Ascending aorta (tissue), 2 donors: ENCODE results near the gene BRWD1. TPM values are rescaled to one million over a fixed set of nuclear protein-coding genes. Genes with fewer than 3 reads are reported as not detected.
A peak's percentile ranks its signal among the peaks of the same experiment; 100 is the strongest.

Experiments
- DNase-seq, 2 donors: peaks; one replicate each; pipeline ENCODE4 v3.0.0-alpha.2; 2019; ENCODE audit warnings: low spot score in 2 of 2
- H3K27ac ChIP-seq, 2 donors: fragments of 200-600 bp; sonication (generic); one replicate each; pipeline ENCODE4 v1.5.1; 2016 to 2017; ENCODE audit warnings: mild to moderate bottlenecking in 1 of 2
- H3K27me3 ChIP-seq: fragments of 200-600 bp; sonication (generic); one replicate; pipeline ENCODE4 v1.5.1; 2017
- H3K36me3 ChIP-seq, 2 donors: fragments of 200-600 bp; sonication (generic); one replicate each; pipeline ENCODE4 v1.5.1; 2016
- H3K4me1 ChIP-seq, 2 donors: fragments of 200-600 bp; sonication (generic); one replicate each; pipeline ENCODE4 v1.5.1; 2016 to 2017; ENCODE audit warnings: mild to moderate bottlenecking in 1 of 2
- H3K4me3 ChIP-seq, 2 donors: fragments of 200-600 bp; sonication (generic); one replicate each; pipeline ENCODE4 v1.5.1; 2016 to 2017; ENCODE audit warnings: mild to moderate bottlenecking in 1 of 2
- H3K9me3 ChIP-seq, 2 donors: fragments of 200-600 bp; sonication (generic); one replicate each; pipeline ENCODE4 v1.5.1; 2016
- intact Hi-C: fragments of 100-400 bp; cut with DNase I; formaldehyde crosslinking; loops from one replicate; pipeline ENCODE4 v1.15.1; 2023
- total RNA-seq: library from RNA; depleted of rRNA; stranded (reverse); fragments of >200 nt; gene quantifications from one replicate; pipeline ENCODE4 v1.1.0, GENCODE V29; 2016
- TF ChIP-seq, protein P1 (sequence below), 3 experiments: fragments of 200-600 bp in 2 of 3; fragments of 450-650 bp in 1 of 3; sonication (generic) in 2 of 3; IDR thresholded peaks; one replicate each; pipeline ENCODE4 v1.5.1; 2016 to 2019; ENCODE audit warnings: antibody characterized with exemption in 3 of 3, mild to moderate bottlenecking in 1 of 3, moderate library complexity in 1 of 3

Gene BRWD1
- total RNA-seq, 1 donor from 2014 or later, result 15.4 TPM

DNA sequence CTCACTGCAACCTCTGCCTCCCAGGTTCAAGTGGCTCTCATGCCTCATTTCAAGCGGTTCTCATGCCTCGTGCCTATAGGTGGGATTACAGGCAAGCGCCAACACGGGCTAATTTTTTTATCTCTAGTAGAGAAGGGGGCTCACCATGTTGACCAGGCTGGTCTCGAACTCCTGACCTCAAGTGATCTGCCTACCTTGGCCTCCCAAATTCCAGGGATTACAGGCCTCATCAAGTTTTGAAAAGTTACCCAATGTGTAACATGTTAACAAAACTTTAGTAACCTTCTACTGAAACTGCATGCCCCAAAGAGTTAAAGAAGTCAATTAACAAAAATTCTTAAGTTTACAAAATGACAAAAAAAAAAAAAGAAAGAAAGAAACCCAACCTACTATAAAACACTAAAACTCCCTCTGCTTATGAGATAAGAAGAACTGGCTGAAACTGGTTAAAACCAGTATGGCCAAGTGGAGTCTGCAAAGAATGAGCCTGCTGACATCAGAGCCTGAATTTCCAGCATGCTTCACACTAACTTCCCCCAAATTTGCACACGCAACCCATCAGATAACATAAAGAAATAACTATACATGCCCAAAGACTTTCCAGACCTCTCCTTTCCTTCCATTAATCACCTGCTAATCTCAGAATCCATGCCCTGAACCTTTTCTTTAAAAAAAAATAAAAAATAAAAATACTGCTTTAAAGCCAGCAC, 104.7 kb downstream of the BRWD1 start:
- TF ChIP-seq, protein P1, sequence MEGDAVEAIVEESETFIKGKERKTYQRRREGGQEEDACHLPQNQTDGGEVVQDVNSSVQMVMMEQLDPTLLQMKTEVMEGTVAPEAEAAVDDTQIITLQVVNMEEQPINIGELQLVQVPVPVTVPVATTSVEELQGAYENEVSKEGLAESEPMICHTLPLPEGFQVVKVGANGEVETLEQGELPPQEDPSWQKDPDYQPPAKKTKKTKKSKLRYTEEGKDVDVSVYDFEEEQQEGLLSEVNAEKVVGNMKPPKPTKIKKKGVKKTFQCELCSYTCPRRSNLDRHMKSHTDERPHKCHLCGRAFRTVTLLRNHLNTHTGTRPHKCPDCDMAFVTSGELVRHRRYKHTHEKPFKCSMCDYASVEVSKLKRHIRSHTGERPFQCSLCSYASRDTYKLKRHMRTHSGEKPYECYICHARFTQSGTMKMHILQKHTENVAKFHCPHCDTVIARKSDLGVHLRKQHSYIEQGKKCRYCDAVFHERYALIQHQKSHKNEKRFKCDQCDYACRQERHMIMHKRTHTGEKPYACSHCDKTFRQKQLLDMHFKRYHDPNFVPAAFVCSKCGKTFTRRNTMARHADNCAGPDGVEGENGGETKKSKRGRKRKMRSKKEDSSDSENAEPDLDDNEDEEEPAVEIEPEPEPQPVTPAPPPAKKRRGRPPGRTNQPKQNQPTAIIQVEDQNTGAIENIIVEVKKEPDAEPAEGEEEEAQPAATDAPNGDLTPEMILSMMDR (IDR thresholded peaks at IDR 0.05), result no peak
- intact Hi-C loops, result no loop called here
- H3K36me3 ChIP-seq, result peaks cover 22 to 37% of the 10 kb centered on the region in 2 donors
- H3K4me3 ChIP-seq, result no peak overlapping the region
- DNase-seq, result no peak
- no peaks in the 10 kb centered on the region for H3K9me3 ChIP-seq
- H3K4me1 ChIP-seq, result peaks cover 0 to 2% of the 10 kb centered on the region in 2 donors
- H3K27ac ChIP-seq, result peak overlapping the region in 1 of 2 donors; percentile 44
- H3K27me3 ChIP-seq, result no peaks in the 10 kb centered on the region

DNA sequence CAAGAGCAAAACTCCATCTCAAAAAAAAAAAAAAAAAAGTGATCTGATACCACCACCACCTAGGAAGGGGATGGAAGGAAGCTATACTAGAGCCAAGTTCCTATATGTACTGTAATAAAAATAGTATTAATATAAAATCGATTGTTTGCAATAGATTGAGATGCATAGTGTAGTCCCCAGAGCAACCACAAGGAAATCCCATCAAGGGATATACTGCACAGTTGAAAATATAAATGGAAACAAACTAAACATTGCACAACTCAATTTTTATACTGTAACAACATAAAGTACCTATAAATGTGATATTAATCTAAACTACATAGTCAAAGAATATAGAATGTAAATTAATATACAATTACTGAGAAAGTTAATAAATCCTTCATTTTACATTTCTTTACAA, 109.3 kb downstream of the BRWD1 start:
- H3K27ac ChIP-seq, result no peak overlapping the region
- DNase-seq, result no peak
- intact Hi-C loops, result no loop called here
- no peak overlapping the region for H3K4me3 ChIP-seq
- H3K36me3 ChIP-seq, result peaks cover 38 to 60% of the 10 kb centered on the region in 2 donors
- no peaks in the 10 kb centered on the region for H3K27me3 ChIP-seq
- TF ChIP-seq, protein P1 (IDR thresholded peaks at IDR 0.05), result no peak
- peaks cover 0 to 2% of the 10 kb centered on the region in 2 donors for H3K4me1 ChIP-seq
- no peaks in the 10 kb centered on the region for H3K9me3 ChIP-seq

DNA sequence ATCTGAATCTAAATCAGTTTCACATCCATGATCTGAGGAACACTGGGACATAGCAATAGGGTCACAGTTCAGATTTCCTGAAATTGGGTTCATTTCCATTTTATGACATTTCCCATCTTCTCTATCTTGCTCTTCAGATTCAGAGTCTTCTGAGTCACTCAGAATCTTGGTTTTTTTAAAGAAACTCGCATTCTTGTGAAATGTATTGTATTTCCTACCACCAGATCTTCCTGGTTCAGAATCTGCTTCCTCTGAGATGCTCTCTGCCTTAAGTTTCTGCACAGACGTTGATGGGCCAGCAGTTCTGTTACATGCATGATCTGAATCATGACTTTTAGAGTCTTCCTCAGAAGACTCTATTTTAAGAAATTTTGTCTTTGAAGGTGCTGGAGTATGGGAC, 114.6 kb downstream of the BRWD1 start:
- no peaks in the 10 kb centered on the region for H3K4me1 ChIP-seq
- TF ChIP-seq, protein P1 (IDR thresholded peaks at IDR 0.05), result no peak
- H3K4me3 ChIP-seq, result no peak overlapping the region
- no peaks in the 10 kb centered on the region for H3K27me3 ChIP-seq
- no peak for DNase-seq
- intact Hi-C loops, result no loop called here
- no peak overlapping the region for H3K27ac ChIP-seq
- peaks cover 58 to 67% of the 10 kb centered on the region in 2 donors for H3K36me3 ChIP-seq
- no peaks in the 10 kb centered on the region for H3K9me3 ChIP-seq

DNA sequence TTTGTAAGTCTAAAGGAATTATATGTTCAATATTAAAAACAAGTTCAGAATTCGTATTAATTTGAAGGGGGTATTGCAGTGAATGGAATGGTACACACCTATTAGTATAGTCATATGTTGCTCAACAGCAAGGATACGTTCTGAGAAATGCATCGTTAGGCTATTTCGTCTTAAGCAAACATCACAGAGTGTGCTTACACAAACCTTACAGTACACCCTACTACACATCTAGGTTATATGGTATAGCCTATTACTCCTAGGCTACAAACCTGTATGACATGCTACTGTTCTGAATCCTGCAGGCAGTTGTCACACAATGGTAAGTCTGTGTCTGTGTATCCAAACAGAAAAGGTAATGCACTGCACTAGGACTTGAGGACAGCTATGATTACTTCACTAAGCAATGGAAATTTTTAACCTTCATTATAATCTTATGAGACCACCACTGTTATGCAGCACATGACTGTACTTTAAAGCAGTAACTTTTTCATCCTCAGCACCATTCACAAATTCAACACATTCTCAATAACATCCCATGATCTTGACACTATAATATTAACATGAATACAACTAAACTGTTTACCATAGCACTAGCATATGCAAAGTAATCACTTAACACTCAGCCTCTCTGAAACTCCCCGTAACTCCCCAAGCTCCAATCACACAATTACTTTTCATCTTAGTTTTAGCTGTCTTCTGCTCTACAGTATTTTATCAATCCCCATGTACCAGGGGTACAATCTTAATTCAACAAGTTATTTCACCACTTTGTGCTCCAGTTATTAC, 115.8 kb downstream of the BRWD1 start:
- intact Hi-C loops, result no loop called here
- Histone ChIP-seq H3K4me1 (no peaks in the 10 kb centered on the region), H3K9me3 (no peaks in the 10 kb centered on the region), H3K4me3 (no peak overlapping the region), H3K36me3 (peaks cover 53 to 62% of the 10 kb centered on the region in 2 donors), H3K27me3 (no peaks in the 10 kb centered on the region), H3K27ac (no peak overlapping the region)
- no peak for DNase-seq
- TF ChIP-seq, protein P1 (IDR thresholded peaks at IDR 0.05), result no peak

DNA sequence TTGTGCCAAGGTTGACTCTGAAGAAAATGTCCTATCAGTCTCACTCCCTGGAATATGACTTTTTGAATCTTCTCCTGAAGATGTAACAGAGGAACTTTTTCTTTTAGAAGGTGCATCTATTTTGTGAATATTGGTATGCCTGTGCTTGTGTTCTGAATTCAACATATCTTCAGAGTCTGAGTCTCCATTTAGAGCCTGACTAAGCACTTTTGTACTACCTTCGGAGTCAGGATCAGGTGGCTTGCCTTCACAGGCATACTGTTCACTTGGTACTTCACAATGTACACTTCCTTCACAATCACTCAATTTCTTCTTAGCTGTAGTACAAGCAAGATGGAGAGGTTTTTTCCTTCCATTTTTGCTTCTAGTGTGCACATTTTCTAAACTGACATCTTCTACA, 116.6 kb downstream of the BRWD1 start:
- no peak overlapping the region for H3K27ac ChIP-seq
- no peaks in the 10 kb centered on the region for H3K27me3 ChIP-seq
- H3K4me3 ChIP-seq, result no peak overlapping the region
- intact Hi-C loops, result no loop called here
- no peaks in the 10 kb centered on the region for H3K4me1 ChIP-seq
- TF ChIP-seq, protein P1 (IDR thresholded peaks at IDR 0.05), result no peak
- H3K36me3 ChIP-seq, result peaks cover 52 to 56% of the 10 kb centered on the region in 2 donors
- DNase-seq, result no peak
- H3K9me3 ChIP-seq, result no peaks in the 10 kb centered on the region
